ENCODE data around the gene CD47.

The CD47 gene

DNA sequence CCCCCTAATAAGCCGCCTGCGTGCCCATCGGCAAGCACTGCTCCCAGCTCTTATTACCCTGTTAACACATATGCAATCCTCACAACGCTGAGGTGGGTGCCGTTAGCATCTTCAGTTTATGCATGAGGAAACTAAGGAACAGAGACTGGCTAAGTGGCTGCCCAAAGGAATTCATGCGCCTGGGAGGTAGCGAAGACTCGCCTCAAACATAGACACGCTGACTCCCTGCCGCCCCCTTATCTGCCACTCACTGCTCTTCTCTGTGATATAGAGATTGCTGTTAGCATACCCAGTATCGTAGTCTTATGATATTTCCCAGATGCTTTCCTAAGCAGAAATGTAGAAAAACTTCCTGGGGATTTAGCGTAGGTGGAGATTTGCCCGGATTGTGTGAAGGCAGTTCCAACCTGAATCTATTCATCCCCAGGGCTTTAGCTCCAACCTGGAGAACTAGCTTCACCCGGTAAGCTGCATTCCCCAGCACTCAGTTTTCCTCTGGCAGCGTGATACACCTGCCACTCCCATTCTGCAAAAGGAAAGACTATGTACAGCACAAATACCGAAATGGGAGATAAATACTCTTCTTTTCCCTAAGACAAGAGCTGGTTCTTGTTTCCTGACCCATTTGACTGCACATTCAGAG is 23.7 kb upstream of the CD47 start:
- DNase-seq: no peak

DNA sequence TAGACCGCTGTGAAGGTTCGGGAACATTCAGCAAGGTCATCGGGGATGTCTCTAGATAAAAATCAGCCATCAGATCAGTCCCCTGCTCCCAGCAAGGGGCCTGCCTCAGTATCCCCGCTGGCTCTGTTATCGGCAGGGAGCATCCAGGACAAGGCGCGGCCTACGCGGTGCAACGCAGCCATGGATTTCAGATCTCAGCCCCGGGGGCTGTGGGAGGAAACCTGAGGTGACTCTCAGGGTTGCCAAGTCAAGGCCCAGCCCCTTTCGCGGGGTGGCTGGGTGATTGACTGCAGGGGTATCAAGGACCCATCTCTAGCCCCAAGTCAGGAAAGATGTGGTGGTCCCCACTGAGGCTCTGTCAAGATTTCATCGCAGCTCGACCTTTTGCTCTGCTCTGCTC is 23.1 kb upstream of the CD47 start:
- no peak for DNase-seq

DNA sequence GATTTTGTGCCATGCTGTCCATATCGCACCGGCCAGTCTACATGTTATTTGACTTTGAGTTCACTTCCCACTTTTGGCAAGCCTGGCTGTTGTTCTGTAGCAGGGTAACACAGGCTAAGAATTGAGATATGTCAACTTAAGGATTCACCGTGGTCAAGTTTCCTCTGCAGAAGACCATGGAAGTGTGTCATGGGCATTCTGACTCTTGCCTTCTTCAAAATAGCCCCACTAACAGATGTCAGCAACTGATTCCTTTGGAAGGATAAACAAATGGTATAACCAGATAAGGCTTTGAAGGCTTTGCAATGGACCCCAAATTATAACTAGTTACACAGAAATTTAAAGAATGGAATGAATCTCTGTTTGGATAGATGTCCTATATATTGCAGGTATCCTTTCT is 20.1 kb upstream of the CD47 start:
- no peak for DNase-seq

DNA sequence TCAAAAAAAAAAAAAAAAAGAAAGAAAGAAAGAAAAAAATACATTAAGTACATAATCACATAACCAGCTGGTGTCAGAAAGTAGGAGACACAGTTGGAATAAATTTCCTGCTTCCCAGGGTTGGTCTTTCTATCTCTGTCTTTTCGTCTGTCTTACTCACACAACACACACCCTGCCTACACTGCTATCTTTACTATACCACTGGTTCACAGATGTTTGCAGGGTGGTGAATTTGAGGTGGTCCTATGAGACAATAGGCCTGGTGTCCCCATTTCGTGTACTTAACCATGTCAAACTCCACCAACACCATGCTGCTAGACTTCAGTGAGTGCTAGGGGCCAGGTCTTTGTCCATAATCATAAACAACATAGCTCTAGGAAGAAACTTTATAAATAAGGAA is 17.6 kb upstream of the CD47 start:
- DNase-seq: no peak

DNA sequence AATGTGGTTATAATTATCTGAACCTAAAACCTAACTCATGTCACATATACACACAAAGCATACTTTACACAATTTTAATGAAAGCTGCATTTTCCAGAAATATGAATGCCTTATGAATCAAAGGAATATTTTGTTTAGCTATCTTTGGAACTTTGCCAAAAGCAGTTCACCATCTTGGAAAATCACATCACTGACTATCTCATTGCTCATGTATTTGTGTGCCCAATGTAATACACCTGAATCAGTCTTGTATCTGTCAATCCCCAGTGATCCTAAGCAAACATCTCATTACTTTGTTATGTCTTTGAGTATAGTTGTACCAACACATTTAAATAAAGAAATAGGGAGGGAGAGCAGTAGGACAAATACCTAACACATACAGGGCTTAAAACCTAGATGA is 15.6 kb upstream of the CD47 start:
- DNase-seq: no peak

GRCh38 chr3:108106031-108106430 is 15.2 kb upstream of the CD47 start:
- peak; percentile 92 for DNase-seq

DNA sequence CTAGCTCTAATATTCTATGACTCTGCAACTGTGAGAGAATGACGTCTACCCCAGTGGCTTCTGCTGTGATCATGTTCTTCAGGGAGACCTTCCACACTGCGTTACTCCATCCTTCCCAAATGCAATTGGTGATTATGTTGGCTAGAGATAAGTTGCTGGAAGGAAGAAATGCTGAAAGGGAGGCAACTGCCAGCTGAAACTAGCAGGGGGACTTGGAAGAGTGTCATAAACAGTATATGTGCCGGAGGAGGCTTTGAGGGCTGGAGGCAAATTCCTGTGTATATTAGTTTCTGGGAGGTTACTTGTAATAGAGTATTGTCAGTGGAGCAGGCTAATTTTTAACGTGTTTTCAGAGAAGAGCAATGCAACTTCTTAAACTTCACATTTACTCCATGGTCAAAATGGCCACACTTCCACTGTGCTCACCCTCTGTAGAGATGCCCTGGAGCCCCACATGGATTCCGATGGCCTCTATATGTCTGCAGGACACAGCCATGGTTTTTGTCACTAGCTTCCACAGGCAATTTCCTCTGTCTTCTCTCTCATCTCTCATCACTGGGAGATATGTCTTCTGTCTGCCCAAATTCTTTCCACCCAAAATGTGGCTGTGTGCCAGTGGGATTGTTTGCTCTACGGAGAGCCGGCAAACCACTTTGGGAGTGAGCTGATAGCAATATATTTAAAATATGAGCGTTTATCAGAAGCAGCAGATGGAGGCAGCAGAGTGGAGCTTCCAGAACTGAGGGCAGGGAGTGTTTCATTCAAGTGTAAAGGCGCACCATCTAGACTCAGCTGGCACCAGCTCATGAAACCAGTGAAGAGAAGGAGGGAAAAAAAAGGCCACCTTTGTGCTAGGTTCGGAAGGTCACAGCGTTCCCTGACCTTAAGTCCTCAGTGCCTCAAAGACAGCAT is 13.3 kb upstream of the CD47 start:
- peak; percentile 66 for DNase-seq

DNA sequence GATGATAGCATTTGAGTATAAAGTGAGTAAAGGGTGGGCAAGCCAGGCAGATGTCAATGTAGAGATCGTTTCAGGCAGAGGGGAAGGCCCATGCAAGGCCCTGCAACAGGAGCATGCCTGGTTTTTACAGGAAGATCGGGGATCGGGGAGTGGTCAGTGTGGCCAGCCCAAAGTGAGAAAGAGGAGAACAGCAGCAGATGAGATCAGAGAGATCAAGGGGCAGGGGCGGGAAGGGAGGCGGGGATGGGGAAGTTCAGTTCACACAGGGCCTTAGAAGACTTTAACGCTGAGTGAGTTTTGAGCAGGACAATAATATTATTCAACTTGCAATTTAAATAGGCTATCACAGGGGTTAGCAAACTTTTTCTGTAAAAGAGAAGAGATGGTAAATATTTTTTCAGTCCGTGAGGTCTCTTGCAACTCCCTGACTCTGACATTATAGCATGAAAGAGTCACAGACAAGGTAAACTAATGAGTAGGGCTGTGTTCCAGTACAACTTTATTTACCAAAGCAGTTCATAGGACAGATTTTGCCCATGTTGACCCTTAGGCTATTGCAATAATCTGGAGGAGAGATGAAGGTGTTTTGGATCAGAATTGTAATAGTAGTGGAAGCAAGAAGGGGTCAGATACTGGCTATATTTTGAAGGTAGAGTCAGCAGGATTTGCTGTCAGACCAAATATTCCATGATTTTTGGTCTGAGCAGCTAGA is 12.4 kb upstream of the CD47 start:
- DNase-seq: no peak

DNA sequence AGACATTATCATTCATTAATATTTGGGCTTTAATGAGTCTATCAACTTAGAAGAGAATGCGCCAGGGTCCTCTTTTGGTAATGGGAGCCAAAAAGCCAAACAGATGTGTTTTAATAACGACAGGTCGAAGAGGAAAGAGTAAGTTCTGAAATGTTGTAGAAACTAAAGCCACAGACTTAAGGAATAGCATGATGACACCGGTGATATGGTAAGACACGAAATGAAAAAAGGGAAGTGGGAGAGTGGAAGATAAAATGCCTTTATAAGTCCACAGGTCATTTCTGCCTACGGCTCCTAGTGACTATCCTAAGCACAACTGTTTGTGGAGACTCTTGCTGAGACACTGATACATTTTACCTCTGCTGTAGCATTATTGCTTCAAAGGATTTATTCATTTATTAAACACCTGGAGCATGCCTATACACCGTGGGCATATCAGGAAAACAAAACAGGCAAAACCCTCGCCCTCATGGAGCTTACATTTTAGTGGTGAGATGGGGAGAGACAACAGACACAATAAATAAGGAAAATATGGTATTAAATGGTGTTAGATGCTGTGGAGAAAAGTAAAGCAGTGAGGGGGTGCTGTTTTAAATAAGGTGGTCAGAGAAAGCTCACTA is 11.7 kb upstream of the CD47 start:
- DNase-seq: no peak

GRCh38 chr3:108100906-108101660 is 10.3 kb upstream of the CD47 start:
- DNase-seq: no peak

- no peak for DNase-seq
Measured at GRCh38 chr3:108099679-108100428, 9.0 kb upstream of the CD47 start.

DNA sequence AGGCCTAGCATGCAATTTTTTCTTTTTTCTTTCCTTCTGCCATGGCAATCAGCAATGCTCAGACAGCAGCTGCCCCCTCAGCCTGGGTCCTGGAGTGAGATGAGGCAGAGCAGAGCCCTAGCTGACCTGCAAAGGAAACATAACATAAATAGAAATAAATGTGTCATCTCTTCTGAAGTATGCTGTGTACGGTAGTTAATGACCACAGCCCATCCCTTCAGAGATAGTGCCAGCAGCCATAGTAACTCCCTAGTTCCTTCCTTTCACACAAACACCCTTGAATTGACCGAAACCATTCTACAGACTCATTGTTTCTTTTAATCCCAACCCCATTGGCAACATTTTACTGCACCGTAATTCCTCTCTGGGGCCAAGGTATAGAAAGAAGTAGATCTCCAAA is 8.4 kb upstream of the CD47 start:
- no peak for DNase-seq

DNA sequence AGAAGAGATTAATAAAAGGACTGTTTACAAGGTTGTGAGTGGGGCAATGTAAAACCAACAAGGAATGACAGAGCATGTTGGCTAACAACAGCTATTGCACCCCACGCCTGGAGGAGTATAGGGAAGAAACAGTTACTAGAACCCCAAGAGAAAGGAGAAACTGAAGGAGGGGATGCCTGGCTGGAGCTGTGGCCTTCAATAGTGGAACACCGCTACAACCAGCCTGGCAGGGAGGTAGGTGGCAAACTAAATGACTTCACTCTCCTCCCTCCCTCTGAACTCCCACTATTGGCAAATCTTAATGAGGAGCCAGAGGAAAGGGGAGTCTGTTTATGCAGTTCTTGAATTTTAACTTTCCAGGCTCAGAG is 7.2 kb upstream of the CD47 start:
- no peak for DNase-seq

DNA sequence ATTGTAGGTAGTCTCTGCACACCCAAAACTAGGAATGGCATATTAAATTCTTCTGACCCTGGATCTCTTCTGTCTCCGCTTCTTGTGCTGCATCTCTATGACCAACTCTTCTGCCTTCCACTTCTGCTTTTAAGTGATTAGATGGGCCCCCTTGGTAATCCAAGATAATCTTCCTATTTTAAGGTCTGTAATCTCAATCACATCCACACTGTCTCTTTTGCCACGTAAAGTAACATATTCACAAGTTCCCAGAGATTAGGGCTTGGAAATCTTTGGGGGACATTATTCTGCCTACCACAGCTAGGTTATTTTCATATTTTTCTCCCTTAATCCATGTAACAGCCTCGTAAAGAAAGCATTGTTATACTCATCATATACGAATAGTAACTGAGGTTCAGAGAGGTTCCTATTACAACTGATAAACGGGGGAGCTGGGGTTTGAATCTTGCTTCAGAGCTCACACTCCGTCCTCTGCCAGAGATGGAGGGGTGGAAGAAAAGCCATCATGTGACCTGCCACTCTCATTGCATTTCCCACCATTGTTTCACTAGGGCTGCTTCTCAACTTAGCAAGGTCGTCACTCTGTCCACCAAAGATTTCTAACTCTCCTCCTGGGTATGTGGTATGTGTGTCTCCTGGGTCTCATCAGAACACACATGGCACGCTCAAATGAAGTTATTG is 6.6 kb upstream of the CD47 start:
- no peak for DNase-seq

- no peak for DNase-seq
Measured at GRCh38 chr3:108096532-108097321, 5.9 kb upstream of the CD47 start.

GRCh38 chr3:108093616-108094015 is 2.8 kb upstream of the CD47 start:
- DNase-seq: no peak

DNA sequence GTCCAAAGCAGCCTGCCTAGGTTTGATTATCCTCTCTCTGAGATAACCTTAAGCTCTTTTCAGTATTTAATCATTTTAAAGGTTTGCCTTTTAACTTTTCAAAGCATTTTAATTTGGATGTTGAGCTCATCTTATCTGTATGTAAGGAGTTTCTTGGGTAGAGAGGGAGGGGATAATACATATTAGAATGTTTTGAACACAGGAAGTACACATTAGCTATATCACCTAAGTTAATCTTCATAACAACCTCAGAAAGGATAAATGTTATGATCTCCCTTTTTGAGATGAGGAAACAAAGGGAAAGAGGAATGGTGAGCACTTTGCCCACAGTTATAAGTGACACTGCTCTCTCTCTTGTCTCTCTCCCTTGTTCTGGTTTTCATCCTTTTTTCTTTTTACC is 2.2 kb upstream of the CD47 start:
- no peak for DNase-seq

GRCh38 chr3:108092501-108092900 is 1.7 kb upstream of the CD47 start:
- no peak for DNase-seq

- no peak for DNase-seq
Measured at GRCh38 chr3:108091498-108092250, 843 bp upstream of the CD47 start.
